ENCODE measurements around the gene XPR1. TPM values are rescaled to one million over a fixed set of nuclear protein-coding genes. Genes with fewer than 3 reads are reported as not detected.

XPR1 gene
- total RNA-seq, 1 experiment from 2014 or later: 16.8 TPM

- Histone ChIP-seq H3K27ac (no peak overlapping the region), H3K4me2 (no peak overlapping the region), H2AFZ (no peak overlapping the region), H3K36me3 (ENCODE audit: low read depth) (no peaks in the 10 kb centered on the region), H3K27me3 (ENCODE audit: insufficient read depth, low read depth) (no peaks in the 10 kb centered on the region; the same call in 1 of the 2 replicates), H4K20me1 (ENCODE audit: insufficient read depth) (no peaks in the 10 kb centered on the region), H3F3A (ENCODE audit: insufficient read depth, low read depth) (no peaks in the 10 kb centered on the region), H3K9me3 (ENCODE audit: insufficient read depth, low read depth) (no peaks in the 10 kb centered on the region), H3K4me1 (replicated peaks; ENCODE audit: insufficient read depth) (peaks cover 14% of the 10 kb centered on the region), H3K4me3 (no peak overlapping the region), H3K79me2 (ENCODE audit: low read depth) (no peaks in the 10 kb centered on the region), H3K9me2 (ENCODE audit: insufficient read depth) (no peaks in the 10 kb centered on the region)
- ChIA-PET CTCF (no interaction called here), POLR2A (ENCODE audit: unreplicated experiment) (no interaction called here)
- DNase-seq: no peak
- BruUV-seq (replicated peaks): no TSS peak
- TF ChIP-seq EZH2 (IDR thresholded peaks at IDR 0.05; ENCODE audit: low read depth) (no peak), CTCF (conservative IDR thresholded peaks at IDR 0.05) (no peak)
- intact Hi-C loops (cut with micrococcal nuclease; ENCODE audit: unreplicated experiment): no loop called here
Measured at GRCh38 chr1:180919183-180919700, 287.4 kb downstream of the XPR1 start.

- H3K27ac ChIP-seq: no peak overlapping the region
- CTCF ChIA-PET: no interaction called here
Measured at GRCh38 chr1:180920193-180920592, 288.4 kb downstream of the XPR1 start.

GRCh38 chr1:180920702-180921101 is 288.9 kb downstream of the XPR1 start:
- BruUV-seq (replicated peaks): no TSS peak
- no peaks in the 10 kb centered on the region for H3K79me2 ChIP-seq (ENCODE audit: low read depth)
- TF ChIP-seq EZH2 (IDR thresholded peaks at IDR 0.05; ENCODE audit: low read depth) (no peak), CTCF (conservative IDR thresholded peaks at IDR 0.05) (no peak)
- CTCF ChIA-PET: no interaction called here
- intact Hi-C loops (cut with micrococcal nuclease; ENCODE audit: unreplicated experiment): no loop called here
- no peak for DNase-seq
- H3K4me1 ChIP-seq (replicated peaks; ENCODE audit: insufficient read depth): peaks cover 14% of the 10 kb centered on the region
- no peaks in the 10 kb centered on the region for H3K36me3 ChIP-seq (ENCODE audit: low read depth)
- H3F3A ChIP-seq (ENCODE audit: insufficient read depth, low read depth): no peaks in the 10 kb centered on the region
- no peaks in the 10 kb centered on the region; the same call in 1 of the 2 replicates for H3K27me3 ChIP-seq (ENCODE audit: insufficient read depth, low read depth)
- POLR2A ChIA-PET (ENCODE audit: unreplicated experiment): interaction anchor here (0.6 kb wide), 1 partner anchor 27 kb away, joined by 20 read pairs; no protein-coding TSS in a partner anchor
- no peaks in the 10 kb centered on the region for H3K9me2 ChIP-seq (ENCODE audit: insufficient read depth)
- no peak overlapping the region for H2AFZ ChIP-seq
- H3K9me3 ChIP-seq (ENCODE audit: insufficient read depth, low read depth): no peaks in the 10 kb centered on the region
- H4K20me1 ChIP-seq (ENCODE audit: insufficient read depth): no peaks in the 10 kb centered on the region
- H3K4me3 ChIP-seq: no peak overlapping the region
- H3K4me2 ChIP-seq: no peak overlapping the region
- no peak overlapping the region for H3K27ac ChIP-seq

More at GRCh38 chr1:180920193-180920592, 288.4 kb downstream of the XPR1 start:
- Histone ChIP-seq H3K9me3 (ENCODE audit: insufficient read depth, low read depth) (no peaks in the 10 kb centered on the region), H3K4me2 (no peak overlapping the region), H3K36me3 (ENCODE audit: low read depth) (no peaks in the 10 kb centered on the region), H3K4me3 (no peak overlapping the region), H4K20me1 (ENCODE audit: insufficient read depth) (no peaks in the 10 kb centered on the region), H3K79me2 (ENCODE audit: low read depth) (no peaks in the 10 kb centered on the region), H2AFZ (no peak overlapping the region), H3K4me1 (replicated peaks; ENCODE audit: insufficient read depth) (peaks cover 14% of the 10 kb centered on the region), H3K27me3 (ENCODE audit: insufficient read depth, low read depth) (no peaks in the 10 kb centered on the region; the same call in 1 of the 2 replicates), H3K9me2 (ENCODE audit: insufficient read depth) (no peaks in the 10 kb centered on the region), H3F3A (ENCODE audit: insufficient read depth, low read depth) (no peaks in the 10 kb centered on the region)
- BruUV-seq (replicated peaks): no TSS peak
- no peak for DNase-seq
- TF ChIP-seq CTCF (conservative IDR thresholded peaks at IDR 0.05) (no peak), EZH2 (IDR thresholded peaks at IDR 0.05; ENCODE audit: low read depth) (no peak)
- POLR2A ChIA-PET (ENCODE audit: unreplicated experiment): no interaction called here
- intact Hi-C loops (cut with micrococcal nuclease; ENCODE audit: unreplicated experiment): no loop called here

Data from PC-9 (cell line).